Measurements from ENCODE around the gene PHLDA3. TPM values are rescaled to one million over a fixed set of nuclear protein-coding genes. Genes with fewer than 3 reads are reported as not detected.

PHLDA3 gene
- total and polyA plus RNA-seq, 2 of the 13 experiments (the other 11 are each of a cell fraction or from before 2014, with no cell fraction given) = 16.7 to 33.6 TPM

- TF ChIP-seq ZBTB2 (CRISPR knock-in tag; IDR thresholded peaks at IDR 0.05; ENCODE audit: low read depth) (no peak), RORA (CRISPR knock-in tag; IDR thresholded peaks at IDR 0.05) (no peak), ZNF431 (CRISPR knock-in tag; IDR thresholded peaks at IDR 0.05; ENCODE audit: borderline replicate concordance, low read depth) (peak; percentile 19; the same call in 1 of the 2 replicates), NAIF1 (CRISPR knock-in tag; IDR thresholded peaks at IDR 0.05; ENCODE audit: borderline replicate concordance) (no peak), BCL6 (CRISPR knock-in tag; IDR thresholded peaks at IDR 0.05) (no peak), CREM (IDR thresholded peaks at IDR 0.05) (no peak), CREM (CRISPR knock-in tag; IDR thresholded peaks at IDR 0.05) (no peak), TBP (CRISPR knock-in tag; IDR thresholded peaks at IDR 0.05) (no peak), ZNF274 (CRISPR knock-in tag; IDR thresholded peaks at IDR 0.05) (no peak), NFKB2 (CRISPR knock-in tag; IDR thresholded peaks at IDR 0.05; ENCODE audit: borderline replicate concordance) (no peak), HNRNPUL1 (IDR thresholded peaks at IDR 0.05; ENCODE audit: low read depth, low read length) (no peak), GRHL1 (CRISPR knock-in tag; conservative IDR thresholded peaks at IDR 0.05) (no peak), ATF7 (IDR thresholded peaks at IDR 0.05) (no peak), ATF7 (CRISPR knock-in tag; IDR thresholded peaks at IDR 0.05) (no peak), JARID2 (CRISPR knock-in tag; IDR thresholded peaks at IDR 0.05; ENCODE audit: insufficient replicate concordance) (peak; percentile 15), IRF9 (CRISPR knock-in tag; IDR thresholded peaks at IDR 0.05; ENCODE audit: borderline replicate concordance) (peak; percentile 88; the same call in 1 of the 2 replicates), ZNF83 (CRISPR knock-in tag; IDR thresholded peaks at IDR 0.05; ENCODE audit: borderline replicate concordance) (0 out of 2 replicates have a peak, but pooled peaks have one; percentile 33), HDAC1 (CRISPR knock-in tag; IDR thresholded peaks at IDR 0.05) (peak; percentile 44; the same call in 1 of the 2 replicates), AHDC1 (CRISPR knock-in tag; IDR thresholded peaks at IDR 0.05; ENCODE audit: borderline replicate concordance) (no peak)
Measured at GRCh38 chr1:201468844-201469644, at the start of gene PHLDA3 (continued).
